Cardiac atrium fibroblast (primary cell): Measurements from ENCODE around the gene FGF2. TPM values are rescaled to one million over a fixed set of nuclear protein-coding genes. Genes with fewer than 3 reads are reported as not detected.

ENCODE experiments used
- total RNA-seq: library from RNA; depleted of rRNA; stranded (reverse); fragments of >200 nt; gene quantifications from 2 replicates; pipeline ENCODE4 v1.2.3, GENCODE V29; 2015

FGF2 gene
- total RNA-seq: 34.1 and 60.1 TPM in 2 replicates

DNA sequence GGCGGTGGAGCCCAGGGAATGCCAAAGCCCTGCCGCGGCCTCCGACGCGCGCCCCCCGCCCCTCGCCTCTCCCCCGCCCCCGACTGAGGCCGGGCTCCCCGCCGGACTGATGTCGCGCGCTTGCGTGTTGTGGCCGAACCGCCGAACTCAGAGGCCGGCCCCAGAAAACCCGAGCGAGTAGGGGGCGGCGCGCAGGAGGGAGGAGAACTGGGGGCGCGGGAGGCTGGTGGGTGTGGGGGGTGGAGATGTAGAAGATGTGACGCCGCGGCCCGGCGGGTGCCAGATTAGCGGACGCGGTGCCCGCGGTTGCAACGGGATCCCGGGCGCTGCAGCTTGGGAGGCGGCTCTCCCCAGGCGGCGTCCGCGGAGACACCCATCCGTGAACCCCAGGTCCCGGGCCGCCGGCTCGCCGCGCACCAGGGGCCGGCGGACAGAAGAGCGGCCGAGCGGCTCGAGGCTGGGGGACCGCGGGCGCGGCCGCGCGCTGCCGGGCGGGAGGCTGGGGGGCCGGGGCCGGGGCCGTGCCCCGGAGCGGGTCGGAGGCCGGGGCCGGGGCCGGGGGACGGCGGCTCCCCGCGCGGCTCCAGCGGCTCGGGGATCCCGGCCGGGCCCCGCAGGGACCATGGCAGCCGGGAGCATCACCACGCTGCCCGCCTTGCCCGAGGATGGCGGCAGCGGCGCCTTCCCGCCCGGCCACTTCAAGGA, at the start of gene FGF2:
Gene FGF2, plus strand, starts transcription at position 279 of the 705 bp plus-strand sequence. Its CDS starts 344 bp downstream, at position 623.

DNA sequence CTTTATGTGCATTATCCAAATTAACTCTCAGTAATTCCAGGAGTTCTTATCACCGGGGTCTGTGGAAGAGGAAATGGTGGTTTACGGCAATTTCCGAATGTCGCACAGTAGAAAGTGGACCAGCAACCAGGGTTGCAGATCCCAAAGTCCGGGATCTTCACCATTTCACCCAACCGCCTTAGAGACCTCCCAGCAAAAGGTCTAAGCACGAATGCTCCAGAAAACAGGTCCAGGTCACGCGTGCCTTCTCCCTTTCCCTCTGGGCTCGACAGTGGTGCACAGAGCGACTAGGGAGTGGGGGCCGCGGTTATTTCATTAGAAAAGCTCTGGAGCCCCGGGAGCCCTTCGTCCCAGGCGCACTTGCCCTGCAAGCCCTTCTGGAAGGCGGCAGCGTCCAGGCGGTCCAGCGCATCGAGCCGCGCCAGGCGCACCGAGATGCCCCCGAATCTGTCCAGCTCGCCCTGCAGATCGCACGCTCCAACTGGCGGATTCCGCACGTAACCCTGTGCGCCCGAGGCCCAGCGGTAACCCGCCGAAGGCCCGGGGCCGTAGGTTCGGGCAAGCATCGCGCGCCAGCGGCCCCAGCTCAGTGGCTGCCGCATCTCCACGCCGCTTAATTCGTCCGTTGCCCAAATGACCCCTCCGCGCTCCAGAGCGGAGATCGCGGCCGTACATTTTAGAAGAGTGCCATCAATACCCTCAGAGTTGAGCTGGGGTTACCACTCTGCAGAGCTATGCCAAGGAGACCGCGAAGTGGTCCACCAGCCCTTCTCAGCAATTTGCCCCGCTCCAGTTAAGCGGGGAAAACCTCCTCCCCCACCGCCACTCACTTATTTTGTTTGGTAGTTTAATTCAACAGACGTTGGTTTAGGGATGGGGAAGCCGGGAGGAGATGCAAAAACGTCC, 95.6 kb downstream of the FGF2 start, which contains the start of gene NUDT6:
Gene NUDT6, minus strand, starts transcription at position 627 of the 906 bp plus-strand sequence. Its CDS starts 25 bp downstream, at position 602.

Other genes starting within 250 kb of the FGF2 start
- not detected in 2 replicates for gene IL21, start 205.8 kb upstream of the FGF2 start, total RNA-seq
- 2.5 and 3.4 TPM in 2 replicates for gene BBS12, start 94.1 kb upstream of the FGF2 start, total RNA-seq
- gene NUDT6, start 95.8 kb downstream of the FGF2 start, total RNA-seq: 2.9 and 8.1 TPM in 2 replicates